ENCODE results near the gene APOO.

DNA sequence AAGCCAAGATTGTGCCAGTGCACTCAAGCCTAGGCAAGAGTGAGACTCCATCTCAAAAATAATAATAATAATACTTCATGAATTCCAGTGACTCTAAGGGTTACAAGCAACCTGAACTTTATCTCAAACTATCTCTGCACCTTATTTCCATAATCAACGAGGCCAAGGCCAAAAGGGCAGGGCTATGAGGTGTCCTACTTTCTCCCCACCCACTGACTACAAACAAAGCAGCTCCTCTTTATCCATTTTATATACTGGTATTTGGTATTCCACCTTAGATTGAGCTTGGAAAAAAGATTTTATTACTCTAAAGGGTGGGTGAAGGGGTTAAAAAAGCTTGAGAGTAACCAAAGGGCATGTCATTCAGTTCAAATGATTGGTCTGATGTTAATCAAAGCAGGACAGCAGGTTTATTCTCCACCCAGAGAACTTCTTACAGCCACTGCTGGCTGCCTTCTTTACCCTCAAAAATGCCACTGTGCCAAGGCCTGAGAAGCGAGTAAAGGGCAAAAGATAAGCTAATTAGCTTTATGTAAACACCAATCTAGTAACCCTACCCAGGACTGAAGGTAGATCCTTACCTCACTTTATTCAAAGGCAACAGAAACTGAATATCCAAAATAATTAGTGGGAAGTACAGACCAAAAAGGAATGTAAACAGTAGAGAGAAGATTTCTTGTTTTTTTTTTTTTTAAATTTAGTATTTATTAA is 28.2 kb downstream of the APOO start:
- TF ChIP-seq TCF7L2 (IDR thresholded peaks at IDR 0.05; ENCODE audit: low read depth, low read length) (no peak), FIP1L1 (IDR thresholded peaks at IDR 0.05; ENCODE audit: borderline replicate concordance, insufficient read depth, low read depth, low read length) (no peak), ETV5 (CRISPR knock-in tag; IDR thresholded peaks at IDR 0.05; ENCODE audit: borderline replicate concordance) (no peak), ZSCAN29 (CRISPR knock-in tag; conservative IDR thresholded peaks at IDR 0.05) (no peak), ZNF274 (CRISPR knock-in tag; IDR thresholded peaks at IDR 0.05) (no peak), PRMT3 (CRISPR knock-in tag; IDR thresholded peaks at IDR 0.05; ENCODE audit: borderline replicate concordance, low read depth) (no peak), ATF1 (CRISPR knock-in tag; IDR thresholded peaks at IDR 0.05) (no peak), NFE2L1 (CRISPR knock-in tag; IDR thresholded peaks at IDR 0.05; ENCODE audit: borderline replicate concordance) (no peak), POLR2A (IDR thresholded peaks at IDR 0.05; ENCODE audit: insufficient read depth in 1 of 2, low read depth in 2 of 2, low read length in 2 of 2) (no peak)
- TF ChIP-seq, protein P1, sequence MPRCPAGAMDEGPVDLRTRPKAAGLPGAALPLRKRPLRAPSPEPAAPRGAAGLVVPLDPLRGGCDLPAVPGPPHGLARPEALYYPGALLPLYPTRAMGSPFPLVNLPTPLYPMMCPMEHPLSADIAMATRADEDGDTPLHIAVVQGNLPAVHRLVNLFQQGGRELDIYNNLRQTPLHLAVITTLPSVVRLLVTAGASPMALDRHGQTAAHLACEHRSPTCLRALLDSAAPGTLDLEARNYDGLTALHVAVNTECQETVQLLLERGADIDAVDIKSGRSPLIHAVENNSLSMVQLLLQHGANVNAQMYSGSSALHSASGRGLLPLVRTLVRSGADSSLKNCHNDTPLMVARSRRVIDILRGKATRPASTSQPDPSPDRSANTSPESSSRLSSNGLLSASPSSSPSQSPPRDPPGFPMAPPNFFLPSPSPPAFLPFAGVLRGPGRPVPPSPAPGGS (CRISPR knock-in tag; IDR thresholded peaks at IDR 0.05), result no peak
- TF ChIP-seq, protein P2, sequence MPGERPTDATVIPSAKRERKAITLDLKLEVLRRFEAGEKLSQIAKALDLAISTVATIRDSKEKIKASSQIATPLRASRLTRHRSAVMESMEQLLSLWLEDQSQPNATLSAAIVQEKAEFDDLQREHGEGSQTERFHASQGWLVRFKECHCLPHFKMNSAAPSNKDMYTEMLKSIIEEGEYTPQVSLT (CRISPR knock-in tag; IDR thresholded peaks at IDR 0.05; ENCODE audit: borderline replicate concordance, low read depth), result no peak
- TF ChIP-seq, protein P3, sequence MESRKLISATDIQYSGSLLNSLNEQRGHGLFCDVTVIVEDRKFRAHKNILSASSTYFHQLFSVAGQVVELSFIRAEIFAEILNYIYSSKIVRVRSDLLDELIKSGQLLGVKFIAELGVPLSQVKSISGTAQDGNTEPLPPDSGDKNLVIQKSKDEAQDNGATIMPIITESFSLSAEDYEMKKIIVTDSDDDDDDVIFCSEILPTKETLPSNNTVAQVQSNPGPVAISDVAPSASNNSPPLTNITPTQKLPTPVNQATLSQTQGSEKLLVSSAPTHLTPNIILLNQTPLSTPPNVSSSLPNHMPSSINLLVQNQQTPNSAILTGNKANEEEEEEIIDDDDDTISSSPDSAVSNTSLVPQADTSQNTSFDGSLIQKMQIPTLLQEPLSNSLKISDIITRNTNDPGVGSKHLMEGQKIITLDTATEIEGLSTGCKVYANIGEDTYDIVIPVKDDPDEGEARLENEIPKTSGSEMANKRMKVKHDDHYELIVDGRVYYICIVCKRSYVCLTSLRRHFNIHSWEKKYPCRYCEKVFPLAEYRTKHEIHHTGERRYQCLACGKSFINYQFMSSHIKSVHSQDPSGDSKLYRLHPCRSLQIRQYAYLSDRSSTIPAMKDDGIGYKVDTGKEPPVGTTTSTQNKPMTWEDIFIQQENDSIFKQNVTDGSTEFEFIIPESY (CRISPR knock-in tag; IDR thresholded peaks at IDR 0.05), result no peak
